GM18519 (cell line): ENCODE results near the gene PROZ.
"Not testable (repeated sequence)": the region's sequence is repeated elsewhere in the genome, so short reads cannot be mapped to it uniquely, and the experiment has no call there.

Experiments
- ATAC-seq: cut with Tn5 transposase; IDR thresholded peaks from one replicate; pipeline ENCODE4 v1.9.1; 2021; ENCODE audit warnings: mild to moderate bottlenecking, moderate library complexity; ENCODE audit not compliant: unreplicated experiment, low FRiP score

The PROZ gene

DNA sequence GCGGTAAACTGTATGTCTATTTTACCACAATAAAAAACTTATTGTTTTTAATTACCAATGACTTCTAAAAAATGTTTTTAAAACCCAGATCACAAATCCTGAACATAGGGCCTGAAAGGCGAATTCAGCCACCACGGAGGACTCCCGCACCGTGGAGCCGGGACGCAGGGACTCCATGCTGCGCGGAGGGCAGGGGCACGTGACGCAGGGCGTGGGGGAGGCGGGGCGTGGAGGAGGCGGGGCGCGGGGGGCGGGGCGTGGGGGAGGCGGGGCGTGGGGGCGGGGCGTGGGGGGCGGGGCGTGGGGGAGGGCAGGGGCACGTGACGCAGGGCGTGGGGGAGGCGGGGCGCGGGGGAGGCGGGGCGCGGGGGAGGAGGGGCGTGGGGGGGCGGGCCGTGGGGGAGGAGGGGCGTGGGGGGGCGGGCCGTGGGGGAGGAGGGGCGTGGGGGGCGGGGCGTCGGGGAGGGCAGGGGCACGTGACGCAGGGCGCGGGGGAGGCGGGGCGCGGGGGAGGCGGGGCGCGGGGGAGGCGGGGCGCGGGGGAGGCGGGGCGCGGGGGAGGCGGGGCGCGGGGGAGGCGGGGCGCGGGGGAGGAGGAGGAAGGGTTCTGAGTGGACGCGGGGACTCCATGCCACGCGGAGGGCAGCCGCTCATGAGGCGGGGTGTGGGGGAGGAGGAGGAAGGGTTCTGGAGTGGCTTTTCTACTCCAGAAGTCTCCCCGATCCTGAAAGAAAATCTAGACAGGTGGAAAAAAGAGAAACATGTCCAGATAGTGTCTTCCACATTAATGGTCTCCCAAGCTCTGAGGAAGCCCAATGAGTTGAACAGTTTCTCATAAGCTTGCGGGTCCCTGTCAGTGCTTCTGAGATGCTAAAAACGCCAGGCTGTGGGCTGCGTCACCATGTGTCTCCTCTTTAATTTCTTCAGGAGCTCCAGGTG is 4.4 kb upstream of the PROZ start:
- ATAC-seq: no peak

DNA sequence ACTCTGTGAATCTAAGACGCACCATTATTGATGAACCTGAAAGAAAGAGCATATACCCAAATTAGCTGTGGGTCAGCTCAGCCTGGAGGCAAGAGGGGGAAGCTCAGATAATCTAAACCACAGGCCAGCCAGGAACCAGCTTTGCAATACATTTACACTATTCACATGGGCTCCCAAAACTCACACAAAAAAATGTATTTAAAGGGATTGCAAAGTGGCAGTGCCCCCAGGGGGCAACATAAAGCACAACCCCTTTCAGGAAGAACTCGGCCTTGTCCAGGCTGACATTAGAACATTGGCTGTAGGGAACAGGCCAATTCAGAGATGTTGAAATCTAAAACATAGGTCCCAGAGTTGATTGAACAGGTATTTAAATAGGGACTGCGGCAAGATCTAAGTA is 3.2 kb upstream of the PROZ start:
- no peak for ATAC-seq

DNA sequence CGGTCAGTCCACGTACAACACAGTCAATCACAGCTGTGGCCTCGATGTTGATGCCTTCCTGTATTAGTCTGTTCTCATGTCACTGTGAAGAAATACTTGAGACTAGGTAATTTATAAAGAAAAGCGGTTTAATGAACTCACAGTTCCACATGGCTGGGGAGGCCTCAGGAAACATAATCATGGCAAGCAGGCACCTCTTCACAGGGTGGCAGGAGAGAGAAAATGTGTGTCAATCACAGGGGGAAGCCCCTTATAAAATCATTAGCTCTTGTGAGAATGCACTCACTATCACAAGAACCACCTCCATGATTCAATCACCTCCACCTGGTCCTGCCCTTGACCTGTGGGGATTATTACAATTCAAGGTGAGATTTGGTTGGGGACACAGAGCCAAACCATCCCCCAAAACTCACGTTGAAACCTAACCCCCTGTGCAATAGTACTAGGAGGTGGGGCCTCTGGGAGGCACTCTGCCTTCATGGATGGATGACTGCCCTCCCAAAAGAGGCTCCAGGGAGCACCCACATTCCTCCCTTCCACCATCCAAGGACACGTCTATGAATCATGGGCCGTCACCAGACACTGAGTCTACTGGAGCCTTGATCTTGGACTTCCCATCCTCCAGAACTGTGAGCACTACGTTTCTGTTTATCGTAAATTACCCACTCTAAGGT is 2.3 kb upstream of the PROZ start:
- ATAC-seq: no peak

DNA sequence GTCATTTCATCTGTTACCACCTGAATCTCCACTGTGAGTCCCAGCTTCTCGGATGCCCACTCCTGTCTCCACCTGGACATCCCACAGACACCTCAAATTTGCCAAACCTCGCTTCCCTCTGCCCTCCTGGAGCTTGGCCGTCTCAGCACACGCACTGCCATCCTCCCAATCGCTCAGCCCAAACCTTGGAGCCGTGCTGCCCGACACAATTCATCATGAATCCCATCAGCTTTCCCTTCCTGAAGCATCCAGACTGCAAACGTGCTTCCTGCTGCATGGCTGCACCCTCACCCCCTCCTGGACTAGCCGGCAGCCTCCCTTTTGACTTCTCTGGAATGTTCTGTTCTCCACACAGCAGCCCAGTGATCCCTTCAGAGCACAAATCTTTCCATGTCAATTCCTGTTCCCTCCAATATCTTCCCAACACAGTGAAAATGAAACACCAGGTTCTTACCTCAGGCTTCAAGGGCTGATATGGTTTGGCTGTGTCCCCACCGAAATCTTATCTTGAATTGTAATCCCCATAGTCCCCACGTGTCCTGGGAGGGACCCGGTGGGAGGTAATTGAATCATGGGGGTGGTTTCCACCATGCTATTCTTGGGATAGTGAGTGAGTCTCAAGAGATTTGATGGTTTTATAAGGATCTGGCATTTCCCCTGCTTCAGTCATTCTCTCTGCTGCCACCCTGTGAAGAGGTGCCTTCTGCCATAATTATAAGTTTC is 1.1 kb upstream of the PROZ start:
- ATAC-seq: no peak

DNA sequence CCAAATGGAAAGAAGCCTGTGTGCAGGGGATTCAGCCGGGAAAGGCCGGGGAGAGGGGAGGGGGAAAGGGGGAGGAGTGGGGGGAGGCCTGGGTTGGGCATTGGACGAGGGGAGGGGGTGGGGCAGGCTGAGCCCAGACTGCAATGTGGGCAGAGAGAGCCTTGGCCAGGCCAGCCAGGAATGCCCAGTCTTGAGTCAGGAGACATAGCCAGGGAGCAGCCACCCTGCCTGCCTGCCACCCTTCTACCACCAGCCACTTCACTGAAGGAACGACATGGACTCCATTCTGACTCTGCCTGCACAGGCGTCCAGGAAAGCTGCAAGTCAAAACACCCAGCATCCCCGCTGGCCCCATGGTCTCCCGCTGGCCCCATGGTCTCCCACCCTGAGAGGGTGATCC is 498 bp downstream of the PROZ start:
- no peak for ATAC-seq

DNA sequence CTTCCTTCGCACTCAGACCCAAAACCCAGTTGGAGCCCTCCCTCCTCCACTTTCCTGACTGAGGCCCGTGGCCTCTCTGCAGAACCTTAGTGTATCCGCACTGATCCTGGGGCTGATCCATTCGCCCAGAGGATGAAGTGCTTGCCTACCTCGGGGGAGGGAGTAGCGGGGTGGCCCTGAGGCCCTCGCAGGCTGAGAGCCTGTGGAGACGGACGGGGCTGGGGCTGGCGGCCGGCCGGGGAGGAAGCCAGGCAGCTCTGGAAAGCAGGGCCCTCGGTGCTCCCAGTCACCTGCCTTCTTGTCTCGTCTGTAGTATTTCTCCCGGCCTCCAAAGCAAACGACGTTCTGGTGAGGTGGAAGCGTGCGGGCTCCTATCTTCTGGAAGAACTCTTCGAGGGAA is 1.3 kb downstream of the PROZ start:
- no peak for ATAC-seq

DNA sequence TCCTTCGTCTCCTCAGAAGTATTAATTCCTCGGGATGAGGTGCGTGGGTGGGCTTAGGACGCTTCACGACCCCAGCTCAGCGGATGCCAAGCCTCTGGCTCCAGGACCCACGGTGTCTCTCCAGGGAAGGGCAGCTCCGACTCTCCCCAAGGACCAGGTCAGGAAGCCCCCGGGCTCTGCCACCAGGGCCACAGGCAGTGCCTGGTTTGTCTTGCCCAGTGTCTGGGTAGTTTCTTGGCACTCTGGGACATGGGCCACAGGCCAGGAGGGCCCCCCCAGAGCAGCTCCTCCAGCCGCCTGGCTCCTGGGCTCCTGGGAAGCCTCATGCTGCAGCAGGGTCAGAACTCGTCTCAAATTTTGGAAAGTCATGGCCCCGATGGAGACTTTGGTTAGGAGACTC is 2.5 kb downstream of the PROZ start:
- ATAC-seq: no peak

DNA sequence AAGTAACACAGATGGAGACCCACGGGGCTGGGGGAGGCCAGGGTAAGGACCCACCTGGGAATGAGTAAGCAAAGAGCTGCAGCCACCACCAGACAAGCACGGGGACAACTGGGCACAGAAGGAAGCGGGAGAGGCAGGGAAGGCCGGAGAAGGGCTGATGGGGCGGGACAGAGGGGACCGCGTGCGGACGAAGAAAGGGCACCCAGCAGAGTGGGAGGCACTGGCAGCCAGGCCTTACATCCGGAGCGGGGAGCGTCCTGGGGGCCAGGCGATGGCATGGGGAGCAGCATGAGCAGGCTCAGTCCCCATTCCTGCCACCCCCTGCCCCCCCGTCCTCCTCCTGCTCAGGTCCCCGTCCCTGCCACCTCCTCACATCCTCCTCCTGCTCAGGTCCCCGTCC is 3.0 kb downstream of the PROZ start:
- no peak for ATAC-seq

DNA sequence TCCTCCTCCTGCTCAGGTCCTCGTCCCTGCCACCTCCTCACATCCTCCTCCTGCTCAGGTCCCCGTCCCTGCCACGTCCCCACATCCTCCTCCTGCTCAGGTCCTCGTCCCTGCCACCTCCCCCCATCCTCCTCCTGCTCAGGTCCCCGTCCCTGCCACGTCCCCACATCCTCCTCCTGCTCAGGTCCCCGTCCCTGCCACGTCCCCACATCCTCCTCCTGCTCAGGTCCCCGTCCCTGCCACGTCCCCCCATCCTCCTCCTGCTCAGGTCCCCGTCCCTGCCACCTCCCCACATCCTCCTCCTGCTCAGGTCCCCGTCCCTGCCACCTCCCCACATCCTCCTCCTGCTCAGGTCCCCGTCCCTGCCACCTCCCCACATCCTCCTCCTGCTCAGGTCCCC is 3.5 kb downstream of the PROZ start:
- ATAC-seq: not testable (repeated sequence)

DNA sequence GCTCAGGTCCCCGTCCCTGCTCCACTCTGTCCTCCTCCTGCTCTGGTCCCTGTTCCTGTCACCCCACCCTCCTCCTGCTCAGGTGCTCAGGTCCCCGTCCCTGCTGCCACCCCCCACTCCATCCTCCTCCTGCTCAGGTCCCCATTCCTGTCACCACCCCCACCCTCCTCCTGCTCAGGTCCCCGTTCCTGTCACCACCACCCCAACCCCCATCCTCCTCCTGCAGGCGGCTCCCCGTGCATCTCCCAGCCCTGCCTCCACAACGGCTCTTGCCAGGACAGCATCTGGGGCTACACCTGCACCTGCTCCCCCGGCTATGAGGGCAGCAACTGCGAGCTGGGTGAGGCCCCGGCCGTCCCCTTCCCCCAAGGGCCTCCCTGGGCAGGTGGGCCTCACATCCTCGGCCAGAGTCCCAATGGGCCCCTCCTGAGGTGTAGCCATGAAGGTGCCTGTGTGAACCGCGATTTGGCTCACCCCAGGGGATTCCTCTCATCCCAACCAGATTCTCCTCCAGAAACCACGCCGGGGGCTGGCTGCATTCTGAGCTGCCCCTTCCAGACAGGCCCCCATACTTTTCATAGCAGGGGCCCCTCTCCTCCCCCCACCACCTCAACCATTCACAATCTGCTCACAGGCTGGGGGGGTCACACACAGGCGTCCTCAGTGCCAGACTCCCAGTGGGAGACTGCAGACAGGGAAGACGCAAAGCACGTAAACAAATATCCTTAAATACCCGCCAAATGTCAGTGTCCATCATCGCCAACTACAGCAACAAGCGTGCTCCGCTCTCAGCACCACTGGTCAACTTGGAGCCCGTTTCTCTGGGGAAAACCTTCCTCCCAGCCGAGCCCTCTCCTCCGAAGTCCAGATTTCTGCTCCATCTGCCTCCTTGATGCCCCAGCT is 4.6 kb downstream of the PROZ start:
- no peak for ATAC-seq

DNA sequence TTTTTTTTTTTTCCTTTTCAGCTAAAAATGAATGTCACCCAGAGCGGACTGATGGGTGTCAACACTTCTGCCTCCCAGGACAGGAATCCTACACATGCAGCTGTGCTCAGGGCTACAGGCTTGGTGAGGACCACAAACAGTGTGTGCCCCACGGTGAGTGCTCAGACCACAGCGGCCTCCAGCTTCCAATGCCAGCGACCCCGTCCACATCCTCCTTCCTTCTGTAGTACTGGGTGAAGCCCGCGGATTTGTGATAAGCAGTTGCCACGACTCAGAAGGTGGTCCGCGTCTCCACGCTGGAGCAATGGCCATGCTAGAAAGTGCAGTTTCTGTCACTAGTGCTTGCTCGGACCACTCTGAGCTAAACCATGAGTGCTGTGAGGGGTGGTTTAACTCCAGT is 6.0 kb downstream of the PROZ start:
- no peak for ATAC-seq

DNA sequence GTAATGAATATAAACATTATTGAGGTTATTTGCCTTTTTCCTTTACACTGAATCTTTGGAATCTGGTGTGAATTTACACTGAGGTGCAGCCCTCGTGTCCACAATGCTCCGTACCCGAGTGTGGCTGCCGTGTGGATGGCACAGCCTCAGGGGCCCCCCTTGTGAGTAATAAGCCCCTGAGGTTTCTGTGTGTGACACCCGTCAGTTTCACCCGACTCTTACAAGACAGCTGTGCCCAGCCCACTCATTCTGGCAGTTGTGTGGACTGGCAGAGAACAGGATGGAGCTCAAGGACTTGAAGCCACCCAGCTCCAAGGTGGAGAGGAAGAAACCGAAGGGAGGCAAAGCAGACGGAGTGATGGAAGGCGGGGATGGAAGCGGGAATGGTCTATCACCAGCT is 7.8 kb downstream of the PROZ start:
- ATAC-seq: no peak

DNA sequence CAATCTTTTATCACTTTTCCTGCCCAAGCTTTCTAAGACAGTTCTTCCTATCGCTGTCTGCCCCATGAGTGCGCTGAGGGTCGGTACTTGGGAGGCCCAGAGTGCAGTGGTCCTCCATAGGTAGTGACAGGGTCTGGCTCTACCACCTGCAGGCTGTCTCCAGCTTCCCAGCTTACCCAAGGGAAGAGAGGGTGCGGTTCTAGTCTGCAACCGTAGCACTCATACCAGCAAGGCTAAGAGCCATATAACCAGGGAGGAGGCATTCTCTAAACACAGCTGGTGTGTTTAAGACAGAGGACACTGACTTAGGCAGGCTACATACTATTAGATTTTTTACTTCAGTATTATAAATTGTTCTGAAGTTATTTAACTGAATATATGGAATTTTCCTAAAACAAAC is 8.2 kb downstream of the PROZ start:
- ATAC-seq: no peak

DNA sequence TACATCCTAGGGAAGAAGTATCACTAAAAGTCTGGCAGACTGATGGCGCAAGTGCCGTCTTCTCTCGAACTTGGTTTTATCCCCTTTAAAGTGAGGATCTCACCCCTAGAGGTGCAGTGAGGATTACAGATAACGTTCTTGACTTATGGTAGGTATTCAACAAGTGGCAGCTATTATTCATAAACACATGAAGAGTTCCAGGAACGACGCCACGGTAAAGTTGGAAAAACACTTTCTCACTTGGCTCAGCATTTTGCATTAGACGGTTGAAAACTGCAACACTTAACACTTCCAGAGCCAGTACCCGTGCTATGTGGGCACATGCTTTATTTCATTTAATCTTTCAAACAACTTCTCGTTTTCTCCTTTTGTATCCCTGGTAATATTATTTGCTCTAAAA is 8.7 kb downstream of the PROZ start:
- no peak for ATAC-seq

DNA sequence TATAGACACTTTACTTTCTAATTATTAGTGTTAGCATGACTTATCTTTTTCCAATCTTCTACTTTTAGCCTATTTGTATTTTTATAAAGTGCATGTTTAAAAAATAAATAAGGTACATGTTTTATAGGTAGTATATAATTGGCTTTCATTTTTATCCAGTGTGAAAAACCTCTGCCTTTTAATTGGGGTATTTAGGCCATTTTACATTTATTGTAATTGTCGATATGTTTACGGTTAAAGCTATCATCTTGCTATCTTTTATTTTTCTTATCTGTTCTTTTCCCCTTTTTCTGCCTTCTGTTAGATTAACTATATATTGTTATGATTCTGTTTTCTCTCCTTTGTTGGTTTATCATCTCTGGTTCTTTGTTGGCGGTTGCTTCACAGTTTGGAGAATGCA is 9.1 kb downstream of the PROZ start:
- ATAC-seq: no peak

DNA sequence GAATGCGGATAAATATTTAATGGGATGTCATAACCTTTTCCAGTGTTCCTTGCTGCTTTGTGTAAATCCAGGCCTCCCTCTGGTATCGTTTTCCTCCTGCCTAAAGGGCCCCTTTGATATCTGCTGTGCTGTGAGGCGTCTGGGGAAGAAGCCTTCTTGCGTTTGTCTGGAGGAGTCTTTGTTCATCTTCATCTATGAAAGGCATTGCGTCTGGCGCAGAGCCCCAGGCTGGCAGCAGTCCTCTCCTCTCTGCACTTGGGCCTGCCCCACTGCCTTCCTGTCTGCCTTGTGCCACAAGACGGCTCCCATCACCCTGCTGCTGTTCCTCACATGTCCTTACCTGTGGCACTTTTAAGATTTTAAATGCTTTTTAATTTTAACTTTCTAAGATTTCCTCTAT is 9.8 kb downstream of the PROZ start:
- no peak for ATAC-seq

DNA sequence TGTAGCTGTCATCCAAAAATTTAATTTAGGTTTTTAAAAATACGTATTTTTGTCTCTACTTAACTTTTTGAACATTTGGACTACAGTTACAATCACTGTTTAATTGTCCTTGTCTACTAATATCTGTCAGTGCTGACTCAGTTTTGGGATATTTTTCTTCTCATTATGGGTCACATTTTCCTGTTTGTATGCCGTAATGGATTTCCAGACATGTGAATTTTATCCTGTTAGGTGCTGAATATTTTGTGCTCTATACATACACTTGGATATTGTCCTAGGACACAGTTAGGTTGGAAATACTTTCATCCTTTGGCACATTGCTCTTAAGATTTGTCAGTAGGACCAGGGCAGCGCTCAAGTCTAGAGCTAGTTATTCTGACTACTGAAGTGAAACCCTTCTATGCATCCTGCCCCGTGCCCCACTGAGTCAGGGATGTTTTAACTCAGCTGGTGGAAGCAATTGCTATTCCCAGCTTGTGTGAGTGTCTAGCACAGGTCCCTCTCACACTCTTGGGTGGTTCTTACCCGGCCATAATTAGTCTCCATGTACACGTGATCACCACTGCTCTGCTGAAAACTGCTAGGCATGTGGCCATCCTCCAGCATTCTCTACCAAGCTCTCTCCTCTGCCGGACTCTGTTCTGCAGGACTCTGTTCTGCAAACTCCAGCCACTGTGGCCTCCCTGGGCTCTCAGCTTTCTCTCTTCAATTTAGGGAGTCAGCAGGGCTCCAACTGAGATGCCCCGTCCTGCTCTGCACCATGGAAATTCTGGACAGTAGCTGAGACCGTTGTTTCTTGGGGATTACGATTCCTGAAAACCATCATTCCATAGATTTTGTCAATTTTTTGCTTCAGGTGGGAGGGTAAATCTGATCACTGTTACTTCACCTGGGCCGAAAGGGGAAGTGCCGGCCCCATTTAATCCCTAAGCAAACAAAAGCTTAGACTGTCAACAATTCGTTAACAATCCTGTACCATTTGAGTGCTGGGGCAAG is 11.1 kb downstream of the PROZ start:
- ATAC-seq: no peak

DNA sequence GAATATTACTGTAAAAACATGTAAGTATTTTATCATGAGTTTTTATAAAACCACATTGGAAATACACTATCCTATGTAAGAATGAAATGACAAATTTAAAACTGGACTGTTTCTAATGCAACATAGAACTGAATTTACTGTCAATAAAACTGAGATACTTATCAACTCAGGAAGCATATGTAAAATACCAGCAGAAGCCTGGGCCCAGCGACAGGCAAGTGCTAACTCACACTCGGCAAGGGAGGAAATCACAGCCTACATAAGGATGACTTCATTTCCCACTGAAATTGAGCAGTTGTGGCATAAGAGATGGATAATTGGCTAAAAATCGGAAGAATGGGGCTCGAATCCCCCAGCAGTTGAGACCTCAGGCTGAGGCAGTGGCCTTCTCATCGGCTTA is 12.1 kb downstream of the PROZ start:
- no peak for ATAC-seq
